Measurements from ENCODE around the gene NBDY. TPM values are rescaled to one million over a fixed set of nuclear protein-coding genes. Genes with fewer than 3 reads are reported as not detected.

Gene NBDY
- total RNA-seq, 1 experiment from 2014 or later, result 44.7 TPM

DNA sequence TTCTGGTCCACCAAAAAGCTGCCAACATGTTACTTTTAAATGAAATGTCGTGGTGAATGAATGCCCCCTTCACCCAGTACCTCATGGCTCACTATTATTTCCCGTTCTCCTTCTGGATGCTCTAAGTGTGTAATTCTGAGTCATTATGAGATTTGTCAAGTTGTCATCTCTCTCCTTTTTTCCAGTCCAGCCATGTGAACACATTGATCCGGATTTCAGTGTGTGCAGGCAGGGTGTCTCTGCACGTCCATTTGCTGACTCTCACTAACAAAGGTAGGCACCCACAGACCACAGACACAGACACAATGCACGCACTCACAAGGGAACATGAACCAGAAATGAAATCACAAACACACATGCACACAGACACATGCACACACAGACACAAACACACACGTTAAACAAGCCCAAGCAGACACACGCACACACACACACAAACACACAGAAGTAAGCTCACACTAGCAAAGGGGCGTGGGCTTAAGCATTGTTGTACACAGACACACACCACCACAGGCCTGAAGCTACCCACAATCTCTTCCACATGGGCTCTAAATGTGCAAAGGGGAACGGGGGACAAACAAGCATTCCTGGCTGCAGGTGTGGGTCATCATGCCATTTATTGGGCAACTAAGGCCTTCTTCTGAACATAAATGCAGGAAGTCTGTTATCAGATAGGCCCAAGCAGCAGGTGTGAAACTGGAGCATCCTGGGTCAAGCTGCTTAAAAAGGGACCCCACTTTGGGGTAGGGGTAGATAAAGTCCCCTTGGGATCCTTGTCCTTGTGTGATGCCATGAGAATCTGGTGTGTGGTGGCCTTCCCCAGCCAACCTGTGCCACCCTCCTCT lies 58.1 kb downstream of the NBDY start (continued):
- TF ChIP-seq MXD4 (CRISPR knock-in tag; IDR thresholded peaks at IDR 0.05; ENCODE audit: borderline replicate concordance) (no peak), GABPB1 (CRISPR knock-in tag; IDR thresholded peaks at IDR 0.05) (no peak), SMAD4 (CRISPR knock-in tag; IDR thresholded peaks at IDR 0.05) (no peak), ATF1 (CRISPR knock-in tag; IDR thresholded peaks at IDR 0.05) (no peak)
- TF ChIP-seq, protein P1, sequence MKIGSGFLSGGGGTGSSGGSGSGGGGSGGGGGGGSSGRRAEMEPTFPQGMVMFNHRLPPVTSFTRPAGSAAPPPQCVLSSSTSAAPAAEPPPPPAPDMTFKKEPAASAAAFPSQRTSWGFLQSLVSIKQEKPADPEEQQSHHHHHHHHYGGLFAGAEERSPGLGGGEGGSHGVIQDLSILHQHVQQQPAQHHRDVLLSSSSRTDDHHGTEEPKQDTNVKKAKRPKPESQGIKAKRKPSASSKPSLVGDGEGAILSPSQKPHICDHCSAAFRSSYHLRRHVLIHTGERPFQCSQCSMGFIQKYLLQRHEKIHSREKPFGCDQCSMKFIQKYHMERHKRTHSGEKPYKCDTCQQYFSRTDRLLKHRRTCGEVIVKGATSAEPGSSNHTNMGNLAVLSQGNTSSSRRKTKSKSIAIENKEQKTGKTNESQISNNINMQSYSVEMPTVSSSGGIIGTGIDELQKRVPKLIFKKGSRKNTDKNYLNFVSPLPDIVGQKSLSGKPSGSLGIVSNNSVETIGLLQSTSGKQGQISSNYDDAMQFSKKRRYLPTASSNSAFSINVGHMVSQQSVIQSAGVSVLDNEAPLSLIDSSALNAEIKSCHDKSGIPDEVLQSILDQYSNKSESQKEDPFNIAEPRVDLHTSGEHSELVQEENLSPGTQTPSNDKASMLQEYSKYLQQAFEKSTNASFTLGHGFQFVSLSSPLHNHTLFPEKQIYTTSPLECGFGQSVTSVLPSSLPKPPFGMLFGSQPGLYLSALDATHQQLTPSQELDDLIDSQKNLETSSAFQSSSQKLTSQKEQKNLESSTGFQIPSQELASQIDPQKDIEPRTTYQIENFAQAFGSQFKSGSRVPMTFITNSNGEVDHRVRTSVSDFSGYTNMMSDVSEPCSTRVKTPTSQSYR (CRISPR knock-in tag; IDR thresholded peaks at IDR 0.05), result no peak

- Mint-ChIP-seq H3K9me3 (no peaks in the 10 kb centered on the region), H3K27me3 (ENCODE audit: low read depth) (no peaks in the 10 kb centered on the region), H3K36me3 (peaks cover 9% of the 10 kb centered on the region; the same call in 1 of the 2 replicates), H3K4me1 (peaks cover 34% of the 10 kb centered on the region), H3K27ac (no peak overlapping the region), H3K4me3 (no peak overlapping the region)
- ChIA-PET POLR2A (no interaction called here), CTCF (no interaction called here)
- no peak for ATAC-seq
- TF ChIP-seq NFE2L1 (CRISPR knock-in tag; IDR thresholded peaks at IDR 0.05), result no peak
- TF ChIP-seq PRRX2 (CRISPR knock-in tag; IDR thresholded peaks at IDR 0.05), result no peak
- TF ChIP-seq ATF2 (CRISPR knock-in tag; IDR thresholded peaks at IDR 0.05; ENCODE audit: borderline replicate concordance, low read depth), result no peak
- no peak for TF ChIP-seq MLX (CRISPR knock-in tag; IDR thresholded peaks at IDR 0.05)
- no peak for TF ChIP-seq RORB (CRISPR knock-in tag; IDR thresholded peaks at IDR 0.05)
- TF ChIP-seq CREB1 (CRISPR knock-in tag; IDR thresholded peaks at IDR 0.05), result no peak
- no peak for DNase-seq (ENCODE audit: low spot score)
These were observed 58.7 kb downstream of the NBDY start for GRCh38 chrX:56787734-56788152.

GRCh38 chrX:56788229-56788628 lies 59.2 kb downstream of the NBDY start:
- Mint-ChIP-seq H3K4me1 (peaks cover 34% of the 10 kb centered on the region), H3K9me3 (no peaks in the 10 kb centered on the region), H3K36me3 (peaks cover 7% of the 10 kb centered on the region; the same call in 1 of the 2 replicates), H3K4me3 (no peak overlapping the region), H3K27me3 (ENCODE audit: low read depth) (no peaks in the 10 kb centered on the region), H3K27ac (no peak overlapping the region)
- TF ChIP-seq GABPB1 (CRISPR knock-in tag; IDR thresholded peaks at IDR 0.05) (no peak), ZNF416 (CRISPR knock-in tag; IDR thresholded peaks at IDR 0.05) (no peak), FOXK1 (CRISPR knock-in tag; IDR thresholded peaks at IDR 0.05) (no peak), TEAD4 (CRISPR knock-in tag; IDR thresholded peaks at IDR 0.05) (no peak)
- CTCF ChIA-PET, result no interaction called here
- DNase-seq (ENCODE audit: low spot score) (no peak), ATAC-seq (no peak)
- POLR2A ChIA-PET, result no interaction called here

GRCh38 chrX:56788717-56789122 lies 59.7 kb downstream of the NBDY start:
- ChIA-PET POLR2A (no interaction called here), CTCF (no interaction called here)
- ATAC-seq, result no peak
- Mint-ChIP-seq H3K27me3 (ENCODE audit: low read depth) (no peaks in the 10 kb centered on the region), H3K36me3 (peaks cover 7% of the 10 kb centered on the region; the same call in 1 of the 2 replicates), H3K4me1 (peaks cover 31% of the 10 kb centered on the region), H3K9me3 (no peaks in the 10 kb centered on the region), H3K27ac (no peak overlapping the region), H3K4me3 (no peak overlapping the region)
- no peak for DNase-seq (ENCODE audit: low spot score)
- TF ChIP-seq, protein P2, sequence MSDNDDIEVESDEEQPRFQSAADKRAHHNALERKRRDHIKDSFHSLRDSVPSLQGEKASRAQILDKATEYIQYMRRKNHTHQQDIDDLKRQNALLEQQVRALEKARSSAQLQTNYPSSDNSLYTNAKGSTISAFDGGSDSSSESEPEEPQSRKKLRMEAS (CRISPR knock-in tag; IDR thresholded peaks at IDR 0.05), result no peak
- TF ChIP-seq USF2 (CRISPR knock-in tag; IDR thresholded peaks at IDR 0.05) (no peak), NR1H2 (CRISPR knock-in tag; IDR thresholded peaks at IDR 0.05) (no peak), ZNF396 (CRISPR knock-in tag; IDR thresholded peaks at IDR 0.05; ENCODE audit: borderline replicate concordance) (no peak), MLX (CRISPR knock-in tag; IDR thresholded peaks at IDR 0.05) (no peak), CBFB (CRISPR knock-in tag; IDR thresholded peaks at IDR 0.05; ENCODE audit: low read depth) (no peak), HMGA2 (CRISPR knock-in tag; IDR thresholded peaks at IDR 0.05) (no peak), E2F1 (CRISPR knock-in tag; IDR thresholded peaks at IDR 0.05) (no peak), CREB1 (CRISPR knock-in tag; IDR thresholded peaks at IDR 0.05) (no peak)
